B cell (primary cell): Measurements from ENCODE around the gene ANKRD52. TPM values are rescaled to one million over a fixed set of nuclear protein-coding genes. Genes with fewer than 3 reads are reported as not detected.
A peak's percentile ranks its signal among the peaks of the same experiment; 100 is the strongest.

Source experiments
- ATAC-seq: fragments of 200-7000 bp; cut with Tn5 transposase; one replicate; pipeline ENCODE4 v1.10.0; 2021; ENCODE audit warnings: low read depth, mild to moderate bottlenecking, moderate number of reproducible peaks, moderate library complexity
- CTCF ChIA-PET: fragments of 350-600 bp; sonication (Branson Sonifier 250); formaldehyde crosslinking; loops from one replicate; lab custom pipeline; 2021; ENCODE audit warnings: antibody characterized with exemption, inconsistent platforms; lab: Charles Lee
- POLR2A ChIA-PET: fragments of 350-600 bp; sonication (Branson Sonifier 250); formaldehyde crosslinking; loops from one replicate; lab custom pipeline; 2021; ENCODE audit warnings: antibody characterized with exemption; lab: Charles Lee
- DNase-seq: peaks from one replicate; pipeline ENCODE4 v3.0.0; 2013
- H2AFZ ChIP-seq: 2 replicates; pipeline ENCODE4 v1.6.1; 2012; ENCODE audit warnings: mild to moderate bottlenecking, low read depth, low read length; ENCODE audit not compliant: insufficient read depth, poor library complexity, severe bottlenecking
- H3K27ac ChIP-seq, 2 donors: 1 replicate in 1 of 2; 2 replicates in 1 of 2; pipeline ENCODE4 v1.5.1; 2012 to 2013; ENCODE audit warnings: low read length in 2 of 2, mild to moderate bottlenecking in 2 of 2, moderate library complexity in 1 of 2
- H3K27me3 ChIP-seq, 4 experiments: fragments of 200-600 bp in 1 of 4; sonication (generic) in 1 of 4; replicated peaks in 1 of 4; 1 replicate in 2 of 4; 2 replicates in 2 of 4; pipeline versions ENCODE4 v1.6.1 to v1.7.0; 2013 to 2016; ENCODE audit warnings: low read length in 3 of 4, mild to moderate bottlenecking in 2 of 4, mixed read lengths in 1 of 4, moderate library complexity in 1 of 4; ENCODE audit not compliant: insufficient read depth in 4 of 4, control insufficient read depth in 3 of 4; ENCODE audit errors: control extremely low read depth in 1 of 4
- H3K36me3 ChIP-seq, 2 experiments: replicated peaks in 1 of 2; 1 replicate in 1 of 2; 2 replicates in 1 of 2; pipeline versions ENCODE4 v1.6.1 to v1.7.1; 2013; ENCODE audit warnings: low read length in 1 of 2; ENCODE audit not compliant: insufficient read depth in 2 of 2, control insufficient read depth in 1 of 2; ENCODE audit errors: control extremely low read depth in 1 of 2, extremely low read depth in 1 of 2
- H3K4me1 ChIP-seq, 2 donors: fragments of 200-600 bp in 1 of 2; sonication (generic) in 1 of 2; 1 replicate in 1 of 2; 2 replicates in 1 of 2; pipeline versions ENCODE4 v1.5.1 to v1.6.1; 2013 to 2017; ENCODE audit warnings: low read length in 2 of 2; ENCODE audit not compliant: control insufficient read depth in 2 of 2, insufficient read depth in 2 of 2
- H3K4me2 ChIP-seq: replicated peaks from 2 replicates; pipeline ENCODE3; 2012; ENCODE audit warnings: mild to moderate bottlenecking, low read depth, low read length; ENCODE audit not compliant: poor library complexity, severe bottlenecking
- H3K4me3 ChIP-seq, 5 experiments: fragments of 200-600 bp in 1 of 5; sonication (generic) in 1 of 5; 1 replicate in 3 of 5; 2 replicates in 2 of 5; pipeline versions ENCODE4 v1.5.1 to v1.7.0; 2011 to 2016; ENCODE audit warnings: low read length in 4 of 5, mild to moderate bottlenecking in 4 of 5, low read depth in 2 of 5, control low read depth in 1 of 5, moderate library complexity in 1 of 5; ENCODE audit not compliant: insufficient read depth in 1 of 5; ENCODE audit errors: control extremely low read depth in 1 of 5, extremely low read depth in 1 of 5
- H3K79me2 ChIP-seq: fragments of 200-600 bp; sonication (generic); one replicate; pipeline ENCODE4 v1.6.0; 2016; ENCODE audit warnings: low read length; ENCODE audit not compliant: control insufficient read depth, insufficient read depth
- H3K9ac ChIP-seq: fragments of 200-600 bp; sonication (generic); 2 replicates; pipeline ENCODE4 v1.6.1; 2017; ENCODE audit warnings: mild to moderate bottlenecking, low read length, moderate library complexity
- H3K9me3 ChIP-seq, 3 donors: one replicate each; pipeline versions ENCODE4 v1.6.1 to v1.7.1; 2013; ENCODE audit warnings: low read length in 2 of 3; ENCODE audit not compliant: control insufficient read depth in 2 of 3, insufficient read depth in 1 of 3; ENCODE audit errors: control extremely low read depth in 1 of 3
- H4K20me1 ChIP-seq: 2 replicates; pipeline ENCODE4 v1.6.0; 2012; ENCODE audit warnings: mild to moderate bottlenecking, low read length; ENCODE audit not compliant: insufficient read depth, control insufficient read depth, poor library complexity, severe bottlenecking
- H3K27ac Mint-ChIP-seq: one replicate; pipeline ENCODE4 v1.8.0; 2021; ENCODE audit warnings: mixed read lengths
- H3K27me3 Mint-ChIP-seq: one replicate; pipeline ENCODE4 v1.8.0; 2021; ENCODE audit warnings: mixed read lengths
- H3K4me1 Mint-ChIP-seq: one replicate; pipeline ENCODE4 v1.8.0; 2021; ENCODE audit warnings: mixed read lengths
- H3K4me3 Mint-ChIP-seq: one replicate; pipeline ENCODE4 v1.8.0; 2021; ENCODE audit warnings: mixed read lengths
- H3K9me3 Mint-ChIP-seq: one replicate; pipeline ENCODE4 v1.8.0; 2022; ENCODE audit warnings: mixed read lengths; ENCODE audit not compliant: insufficient read depth
- EZH2 ChIP-seq: IDR thresholded peaks from 2 replicates; pipeline ENCODE4 v1.6.1; 2012; ENCODE audit warnings: borderline replicate concordance, low read depth, mild to moderate bottlenecking, moderate library complexity, low read length; ENCODE audit not compliant: insufficient read depth, poor library complexity, severe bottlenecking
- WGBS: methylation state at CpG from one replicate; pipeline ENCODE4 v1.1.5; 2013; ENCODE audit warnings: missing lambda C conversion rate; ENCODE audit not compliant: insufficient coverage; 5-methylcytosine and 5-hydroxymethylcytosine counted together
- intact Hi-C: fragments of 100-400 bp; cut with micrococcal nuclease; formaldehyde crosslinking; loops from one replicate; pipeline ENCODE4 v1.10.0; 2022
- polyA plus RNA-seq: library from polyadenylated mRNA; depleted of rRNA; stranded (reverse); fragments of >200 nt; gene quantifications from 2 replicates; pipeline ENCODE4 v1.2.3, GENCODE V29; 2012
- total RNA-seq, 2 donors: library from RNA; stranded (reverse); fragments of 120-200 nt in 1 of 2; gene quantifications; 1 replicate in 1 of 2; 2 replicates in 1 of 2; pipeline versions ENCODE4 v1.2.3 to v1.2.4, GENCODE V29; 2013 to 2022
- TF ChIP-seq, protein P1 (sequence below): fragments of 200-600 bp; IDR thresholded peaks from one replicate; pipeline ENCODE4 v1.8.0; 2022; ENCODE audit warnings: antibody characterized with exemption, mild to moderate bottlenecking

ANKRD52 gene
- total and polyA plus RNA-seq, 2 donors (not counting 1 experiment from before 2014, with no cell fraction given) = 17.9 to 46.5 TPM

DNA sequence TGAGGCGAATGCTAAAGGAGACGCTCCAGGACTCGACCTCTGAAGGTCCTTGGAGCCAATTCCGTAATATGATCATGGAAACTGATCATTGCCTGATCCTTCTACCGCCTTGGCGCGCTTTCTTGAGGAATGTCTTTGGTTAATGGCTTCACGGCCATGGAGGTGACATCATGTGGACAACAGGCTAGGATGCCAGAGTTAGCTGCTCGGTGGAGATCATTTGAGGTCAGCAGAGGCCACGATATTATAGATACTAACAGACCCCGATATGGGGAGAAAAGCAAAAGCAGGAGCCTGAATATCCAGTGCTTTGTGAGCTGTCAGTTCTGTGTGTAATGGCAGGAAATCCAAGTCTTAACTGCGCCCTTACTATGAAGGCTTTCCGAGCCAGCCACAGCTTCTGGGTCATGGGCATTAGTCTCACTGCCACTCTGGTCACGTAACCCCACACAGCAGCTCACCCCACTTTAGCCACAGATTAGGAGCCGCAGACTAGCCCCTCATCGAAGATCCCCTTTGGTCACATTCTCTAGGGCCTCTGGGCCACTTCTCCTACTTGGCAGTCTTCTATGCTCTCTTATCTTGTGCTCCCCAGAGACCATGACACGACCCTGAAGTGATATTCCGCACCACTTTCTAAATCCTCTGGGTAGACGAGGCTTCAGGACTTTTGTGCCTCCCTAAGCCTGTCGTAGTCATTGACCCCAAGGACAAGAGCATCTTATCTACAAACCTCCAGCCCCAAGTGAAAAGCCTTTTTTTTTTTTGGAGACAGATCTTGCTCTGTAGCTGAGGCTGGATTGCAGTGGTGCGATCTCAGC is 42.7 kb upstream of the ANKRD52 start:
- CTCF ChIA-PET = interaction anchor here (0.7 to 1.3 kb wide), 4 partner anchors 22 to 99 kb away, joined by 3 to 4 read pairs (median 3); no protein-coding TSS in a partner anchor
- ATAC-seq (no peak), DNase-seq (no peak)
- peak overlapping the region; percentile 50 to 83 (median 78) for H3K4me3 ChIP-seq
- peaks cover 60% of the 10 kb centered on the region for H3K79me2 ChIP-seq
- no peaks in the 10 kb centered on the region for H3K9me3 ChIP-seq
- H3K4me1 Mint-ChIP-seq = peaks cover 57% of the 10 kb centered on the region
- peak overlapping the region; percentile 93 for H3K4me2 ChIP-seq
- TF ChIP-seq, protein P1, sequence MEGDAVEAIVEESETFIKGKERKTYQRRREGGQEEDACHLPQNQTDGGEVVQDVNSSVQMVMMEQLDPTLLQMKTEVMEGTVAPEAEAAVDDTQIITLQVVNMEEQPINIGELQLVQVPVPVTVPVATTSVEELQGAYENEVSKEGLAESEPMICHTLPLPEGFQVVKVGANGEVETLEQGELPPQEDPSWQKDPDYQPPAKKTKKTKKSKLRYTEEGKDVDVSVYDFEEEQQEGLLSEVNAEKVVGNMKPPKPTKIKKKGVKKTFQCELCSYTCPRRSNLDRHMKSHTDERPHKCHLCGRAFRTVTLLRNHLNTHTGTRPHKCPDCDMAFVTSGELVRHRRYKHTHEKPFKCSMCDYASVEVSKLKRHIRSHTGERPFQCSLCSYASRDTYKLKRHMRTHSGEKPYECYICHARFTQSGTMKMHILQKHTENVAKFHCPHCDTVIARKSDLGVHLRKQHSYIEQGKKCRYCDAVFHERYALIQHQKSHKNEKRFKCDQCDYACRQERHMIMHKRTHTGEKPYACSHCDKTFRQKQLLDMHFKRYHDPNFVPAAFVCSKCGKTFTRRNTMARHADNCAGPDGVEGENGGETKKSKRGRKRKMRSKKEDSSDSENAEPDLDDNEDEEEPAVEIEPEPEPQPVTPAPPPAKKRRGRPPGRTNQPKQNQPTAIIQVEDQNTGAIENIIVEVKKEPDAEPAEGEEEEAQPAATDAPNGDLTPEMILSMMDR = no peak
- no peak for TF ChIP-seq EZH2
- WGBS = 66% methylated on average over 20 of the region's 21 CpGs
- peak overlapping the region; percentile 98 for H3K4me3 Mint-ChIP-seq
- H3K27me3 Mint-ChIP-seq = no peaks in the 10 kb centered on the region
- H3K27me3 ChIP-seq = no peaks in the 10 kb centered on the region
- intact Hi-C loops = loop anchor here (1.0 to 2.0 kb wide), 10 partner anchors 15 to 335 kb away; partner anchors contain the start of genes ANKRD52, NABP2, SPRYD4 and STAT2
- peak overlapping the region; percentile 81 for H3K9ac ChIP-seq
- peaks cover 0 to 7% of the 10 kb centered on the region in 2 experiments for H3K36me3 ChIP-seq
- peak overlapping the region; percentile 97 for H2AFZ ChIP-seq
- H4K20me1 ChIP-seq = peaks cover 28% of the 10 kb centered on the region
- peaks cover 51 to 61% of the 10 kb centered on the region in 2 donors for H3K4me1 ChIP-seq
- no peaks in the 10 kb centered on the region for H3K9me3 Mint-ChIP-seq
- peak overlapping the region; percentile 97 for H3K27ac Mint-ChIP-seq
- peak overlapping the region; percentile 92 to 95 for H3K27ac ChIP-seq
- POLR2A ChIA-PET = interaction anchor here (0.6 to 1.2 kb wide), 4 partner anchors 34 to 148 kb away, joined by 3 to 4 read pairs (median 3); partner anchors contain the start of genes ANKRD52, IL23A and TIMELESS
